Hepatocyte (in vitro differentiated cells): ENCODE data around the gene LIPH. TPM values are rescaled to one million over a fixed set of nuclear protein-coding genes. Genes with fewer than 3 reads are reported as not detected.

ENCODE experiments used
- DNase-seq: peaks from one replicate; pipeline ENCODE4 v3.0.0-alpha.2; 2016; ENCODE audit warnings: low spot score
- H2AFZ ChIP-seq: fragments of 200-600 bp; sonication (generic); 2 replicates; pipeline ENCODE4 v1.6.0; 2016; ENCODE audit warnings: antibody characterized with exemption, mild to moderate bottlenecking
- H3K27ac ChIP-seq: fragments of 200-600 bp; sonication (generic); 2 replicates; pipeline ENCODE4 v1.5.1; 2016; ENCODE audit warnings: mild to moderate bottlenecking
- H3K27me3 ChIP-seq: fragments of 200-600 bp; sonication (generic); 2 replicates; pipeline ENCODE4 v1.6.1; 2016
- H3K36me3 ChIP-seq: fragments of 200-600 bp; sonication (generic); replicated peaks from 2 replicates; pipeline ENCODE4 v1.5.1; 2016; ENCODE audit warnings: low read depth; ENCODE audit not compliant: insufficient read depth
- H3K4me1 ChIP-seq: fragments of 200-600 bp; sonication (generic); 2 replicates; pipeline ENCODE4 v1.5.1; 2016; ENCODE audit warnings: mild to moderate bottlenecking, moderate library complexity; ENCODE audit not compliant: insufficient read depth
- H3K4me2 ChIP-seq: fragments of 200-600 bp; sonication (generic); 2 replicates; pipeline ENCODE4 v1.6.0; 2016
- H3K4me3 ChIP-seq: fragments of 200-600 bp; sonication (generic); 2 replicates; pipeline ENCODE4 v1.5.1; 2016; ENCODE audit warnings: mild to moderate bottlenecking
- H3K79me2 ChIP-seq: fragments of 200-600 bp; sonication (generic); 2 replicates; pipeline ENCODE4 v1.6.0; 2017; ENCODE audit warnings: mild to moderate bottlenecking
- H3K9me2 ChIP-seq: fragments of 200-600 bp; sonication (generic); replicated peaks from 2 replicates; pipeline ENCODE4 v1.6.0; 2017; ENCODE audit warnings: mild to moderate bottlenecking; ENCODE audit not compliant: insufficient read depth
- H3K9me3 ChIP-seq: fragments of 200-600 bp; sonication (generic); 2 replicates; pipeline ENCODE4 v1.5.1; 2016; ENCODE audit warnings: low read depth, mild to moderate bottlenecking
- H4K20me1 ChIP-seq: fragments of 200-600 bp; sonication (generic); 2 replicates; pipeline ENCODE4 v1.6.0; 2016; ENCODE audit warnings: mild to moderate bottlenecking; ENCODE audit not compliant: insufficient read depth, poor library complexity, severe bottlenecking
- EZH2 ChIP-seq: fragments of 200-600 bp; sonication (generic); IDR thresholded peaks from 2 replicates; pipeline ENCODE4 v1.6.1; 2016; ENCODE audit warnings: antibody characterized with exemption, mild to moderate bottlenecking, borderline replicate concordance
- EZH2phosphoT487 ChIP-seq: fragments of 200-600 bp; sonication (generic); IDR thresholded peaks from one replicate; pipeline ENCODE4 v1.6.1; 2018; ENCODE audit warnings: antibody characterized with exemption, mild to moderate bottlenecking, low read depth, moderate library complexity; ENCODE audit not compliant: unreplicated experiment, severe bottlenecking
- WGBS: methylation state at CpG from one replicate; pipeline ENCODE4 v1.1.6; 2016; ENCODE audit warnings: low lambda C conversion rate; ENCODE audit errors: missing lambda C conversion rate; 5-methylcytosine and 5-hydroxymethylcytosine counted together
- polyA plus RNA-seq: library from polyadenylated mRNA; unstranded; fragments of >200 nt; fragmentation: Nextera tagmentation; extraction: Ambion mirVana; gene quantifications from 2 replicates; pipeline ENCODE4 v1.2.1, GENCODE V29; 2016
- total RNA-seq: library from RNA; depleted of rRNA; stranded (reverse); fragments of >200 nt; gene quantifications from 2 replicates; pipeline ENCODE4 v1.2.3, GENCODE V29; 2014
- TF ChIP-seq, protein P1 (sequence below): fragments of 200-600 bp; sonication (generic); IDR thresholded peaks from 2 replicates; pipeline ENCODE4 v1.5.1; 2016; ENCODE audit warnings: antibody characterized with exemption, mild to moderate bottlenecking; ENCODE audit not compliant: poor library complexity

Gene LIPH
- total RNA-seq (10.7 and 442 TPM in 2 replicates), polyA plus RNA-seq (4.9 and 7.5 TPM in 2 replicates)

DNA sequence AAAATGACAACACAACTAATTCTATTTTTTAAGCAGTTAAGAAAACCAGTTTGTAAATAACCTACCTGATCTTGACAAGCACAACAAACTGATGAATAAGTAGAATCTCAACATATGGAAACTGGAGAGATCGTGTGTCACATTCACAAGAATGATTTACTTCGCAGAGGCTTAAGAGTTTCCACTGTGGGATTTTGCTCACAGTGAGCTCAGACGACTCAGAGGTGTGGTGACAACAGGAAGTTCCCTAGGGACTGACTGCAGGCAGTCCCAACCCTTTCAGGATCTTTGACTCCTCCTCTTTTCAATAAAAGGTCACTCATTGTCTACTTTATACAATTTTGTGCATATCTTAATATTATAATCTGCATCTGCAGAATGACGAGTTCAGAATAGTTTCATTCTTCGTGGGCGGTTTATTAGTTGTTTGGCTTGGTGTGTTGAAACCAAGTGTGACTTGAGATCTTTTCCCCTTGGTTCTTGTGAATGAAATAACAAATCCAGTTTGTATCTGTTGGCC lies at the start of gene LIPH:
Gene LIPH, minus strand, starts transcription at position 231 of the 520 bp plus-strand sequence. Its CDS starts 117 bp downstream, at position 114.
- Histone ChIP-seq H3K27me3 (no peaks in the 10 kb centered on the region), H4K20me1 (no peaks in the 10 kb centered on the region), H3K4me3 (peak within 1 kb of the TSS; percentile 9), H3K4me1 (peaks cover 9% of the 10 kb centered on the region), H3K27ac (peak within 1 kb of the TSS; percentile 68), H3K4me2 (peak within 1 kb of the TSS; percentile 36), H3K79me2 (peaks cover 3% of the 10 kb centered on the region), H2AFZ (no peak within 1 kb of the TSS), H3K9me3 (no peaks in the 10 kb centered on the region), H3K36me3 (no peaks in the 10 kb centered on the region), H3K9me2 (no peaks in the 10 kb centered on the region)
- TF ChIP-seq EZH2 = no peak
- TF ChIP-seq EZH2phosphoT487 = no peak
- TF ChIP-seq, protein P1, sequence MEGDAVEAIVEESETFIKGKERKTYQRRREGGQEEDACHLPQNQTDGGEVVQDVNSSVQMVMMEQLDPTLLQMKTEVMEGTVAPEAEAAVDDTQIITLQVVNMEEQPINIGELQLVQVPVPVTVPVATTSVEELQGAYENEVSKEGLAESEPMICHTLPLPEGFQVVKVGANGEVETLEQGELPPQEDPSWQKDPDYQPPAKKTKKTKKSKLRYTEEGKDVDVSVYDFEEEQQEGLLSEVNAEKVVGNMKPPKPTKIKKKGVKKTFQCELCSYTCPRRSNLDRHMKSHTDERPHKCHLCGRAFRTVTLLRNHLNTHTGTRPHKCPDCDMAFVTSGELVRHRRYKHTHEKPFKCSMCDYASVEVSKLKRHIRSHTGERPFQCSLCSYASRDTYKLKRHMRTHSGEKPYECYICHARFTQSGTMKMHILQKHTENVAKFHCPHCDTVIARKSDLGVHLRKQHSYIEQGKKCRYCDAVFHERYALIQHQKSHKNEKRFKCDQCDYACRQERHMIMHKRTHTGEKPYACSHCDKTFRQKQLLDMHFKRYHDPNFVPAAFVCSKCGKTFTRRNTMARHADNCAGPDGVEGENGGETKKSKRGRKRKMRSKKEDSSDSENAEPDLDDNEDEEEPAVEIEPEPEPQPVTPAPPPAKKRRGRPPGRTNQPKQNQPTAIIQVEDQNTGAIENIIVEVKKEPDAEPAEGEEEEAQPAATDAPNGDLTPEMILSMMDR = no peak
- 40% methylated on average over 6 of the region's 6 CpGs for WGBS
- peak; percentile 65 for DNase-seq

DNA sequence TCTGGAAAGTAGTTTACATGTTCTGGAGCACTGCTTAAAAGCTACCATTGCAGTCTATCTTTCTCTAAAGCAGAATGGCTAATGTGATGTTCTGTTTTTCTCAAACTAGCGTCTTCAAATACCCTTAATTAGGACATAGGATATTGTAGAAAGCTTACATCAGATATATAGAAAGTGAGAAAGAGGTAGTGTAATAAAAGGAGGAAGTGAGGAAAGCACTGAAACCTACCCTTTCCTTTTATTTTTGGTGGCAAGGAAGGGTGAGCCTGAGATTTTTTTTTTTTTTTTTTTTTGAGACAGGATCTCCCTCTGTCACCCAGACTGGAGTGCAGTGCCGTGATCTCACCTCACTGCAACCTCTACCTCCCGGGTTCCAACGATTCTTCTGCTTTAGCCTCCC lies 43.1 kb upstream of the LIPH start:
- no peak for DNase-seq
- Histone ChIP-seq H3K9me3 (no peaks in the 10 kb centered on the region), H3K27me3 (no peaks in the 10 kb centered on the region), H3K4me2 (no peak overlapping the region), H3K4me3 (no peak overlapping the region), H2AFZ (no peak overlapping the region), H3K36me3 (no peaks in the 10 kb centered on the region), H3K27ac (no peak overlapping the region), H3K9me2 (no peaks in the 10 kb centered on the region), H3K79me2 (peaks cover 6% of the 10 kb centered on the region), H4K20me1 (no peaks in the 10 kb centered on the region), H3K4me1 (no peaks in the 10 kb centered on the region)
- TF ChIP-seq, protein P1 = no peak
- TF ChIP-seq EZH2phosphoT487 (no peak), EZH2 (no peak)
- WGBS = 95% methylated on average over 4 of the region's 4 CpGs

DNA sequence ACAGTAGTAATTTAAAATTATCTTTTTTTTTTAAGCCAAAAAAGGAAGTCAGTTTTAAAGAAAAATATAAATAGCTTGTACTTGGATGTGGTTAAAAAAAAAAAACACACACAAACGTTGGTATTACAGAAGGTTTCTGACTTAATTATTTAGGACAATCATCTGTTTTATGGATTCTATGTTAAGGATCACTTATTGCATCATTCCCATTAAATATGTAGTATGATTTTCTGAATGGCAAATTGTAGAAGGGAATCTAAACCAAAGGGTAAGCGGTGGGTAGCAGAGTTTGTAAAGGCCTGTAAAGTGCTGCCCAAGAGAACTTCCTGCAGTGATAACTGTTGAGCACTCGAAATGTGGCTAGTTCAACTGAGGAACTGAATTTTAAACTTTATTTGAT lies 41.7 kb upstream of the LIPH start:
- no peaks in the 10 kb centered on the region for H3K9me3 ChIP-seq
- WGBS = 88% methylated on average over 3 of the region's 3 CpGs

More for the DNA sequence above, 41.7 kb upstream of the LIPH start:
- Histone ChIP-seq H3K4me3 (no peak overlapping the region), H3K4me2 (no peak overlapping the region), H3K36me3 (no peaks in the 10 kb centered on the region), H4K20me1 (peaks cover 2% of the 10 kb centered on the region), H3K4me1 (no peaks in the 10 kb centered on the region), H3K79me2 (peaks cover 20% of the 10 kb centered on the region), H3K9me2 (no peaks in the 10 kb centered on the region), H2AFZ (no peak overlapping the region), H3K27ac (no peak overlapping the region), H3K27me3 (no peaks in the 10 kb centered on the region)
- TF ChIP-seq, protein P1 = no peak
- no peak for TF ChIP-seq EZH2
- TF ChIP-seq EZH2phosphoT487 = no peak
- no peak for DNase-seq
